SK-N-SH (cell line): ENCODE results near the gene TSSK6. TPM values are rescaled to one million over a fixed set of nuclear protein-coding genes. Genes with fewer than 3 reads are reported as not detected.

Experiments
- CTCF ChIA-PET: fragments of 300-600, 350-600 bp; formaldehyde crosslinking; extraction: SDS; loops from one replicate; lab custom pipeline; 2021; lab: Yijun Ruan, JAX
- POLR2A ChIA-PET: fragments of 350-600 bp; sonication (Branson Sonifier 250); formaldehyde crosslinking; extraction: SDS; loops from one replicate; lab custom pipeline; 2020; ENCODE audit warnings: antibody characterized with exemption, inconsistent platforms; lab: Yijun Ruan, JAX
- DNase-seq: peaks from one replicate; pipeline ENCODE4 v3.0.0; 2012
- H2AFZ ChIP-seq: fragments of 200-600 bp; sonication (generic); 2 replicates; pipeline ENCODE4 v1.8.1; 2016; ENCODE audit warnings: antibody characterized with exemption, mild to moderate bottlenecking, low read depth
- H3F3A ChIP-seq: fragments of 200-600 bp; sonication (generic); replicated peaks from 2 replicates; pipeline ENCODE3; 2016; ENCODE audit warnings: antibody characterized with exemption, mild to moderate bottlenecking; ENCODE audit not compliant: insufficient read depth
- H3K27ac ChIP-seq, 2 experiments: fragments of 200-500 bp in 1 of 2; fragments of 200-600 bp in 1 of 2; sonication (Bioruptor generic) in 1 of 2; sonication (generic), shearing (Covaris generic) in 1 of 2; 2 replicates each; pipeline versions ENCODE4 v1.5.1 to v1.6.1; 2014 to 2016; ENCODE audit warnings: low read depth in 2 of 2, inconsistent platforms in 1 of 2, low read length in 1 of 2, mild to moderate bottlenecking in 1 of 2, mixed read lengths in 1 of 2
- H3K27me3 ChIP-seq: fragments of 200-600 bp; sonication (generic), shearing (Covaris generic); 2 replicates; pipeline ENCODE4 v1.6.1; 2016; ENCODE audit warnings: mixed run types; ENCODE audit not compliant: insufficient read depth
- H3K36me3 ChIP-seq, 2 experiments: fragments of 200-500 bp in 1 of 2; fragments of 200-600 bp in 1 of 2; sonication (Bioruptor generic) in 1 of 2; sonication (generic) in 1 of 2; replicated peaks in 1 of 2; 2 replicates each; pipeline versions ENCODE3 to v1.5.1; 2014 to 2016; ENCODE audit warnings: low read length in 1 of 2, mild to moderate bottlenecking in 1 of 2; ENCODE audit not compliant: insufficient read depth in 2 of 2, control insufficient read depth in 1 of 2
- H3K4me1 ChIP-seq, 2 experiments: fragments of 200-500 bp in 1 of 2; fragments of 200-600 bp in 1 of 2; sonication (Bioruptor generic) in 1 of 2; sonication (generic), shearing (Covaris generic) in 1 of 2; 2 replicates each; pipeline versions ENCODE4 v1.5.1 to v1.6.1; 2014 to 2016; ENCODE audit warnings: low read depth in 1 of 2, low read length in 1 of 2, mixed run types in 1 of 2; ENCODE audit not compliant: insufficient read depth in 2 of 2, control insufficient read depth in 1 of 2
- H3K4me2 ChIP-seq: fragments of 200-600 bp; sonication (generic), shearing (Covaris generic); 2 replicates; pipeline ENCODE4 v1.6.1; 2017; ENCODE audit warnings: mixed run types
- H3K4me3 ChIP-seq, 2 experiments: fragments of 200-500 bp in 1 of 2; fragments of 200-600 bp in 1 of 2; sonication (Bioruptor generic) in 1 of 2; sonication (generic), shearing (Covaris generic) in 1 of 2; 2 replicates each; pipeline versions ENCODE4 v1.5.1 to v1.8.1; 2014 to 2016; ENCODE audit warnings: low read depth in 2 of 2, inconsistent platforms in 1 of 2, low read length in 1 of 2, mild to moderate bottlenecking in 1 of 2, mixed read lengths in 1 of 2, moderate library complexity in 1 of 2
- H3K79me2 ChIP-seq: fragments of 200-600 bp; sonication (generic); 2 replicates; pipeline ENCODE4 v1.8.1; 2017; ENCODE audit warnings: mild to moderate bottlenecking; ENCODE audit not compliant: insufficient read depth
- H3K9ac ChIP-seq: fragments of 200-600 bp; sonication (generic); 2 replicates; pipeline ENCODE4 v1.6.1; 2017; ENCODE audit warnings: mixed run types
- H3K9me2 ChIP-seq: fragments of 200-600 bp; sonication (generic); 2 replicates; pipeline ENCODE4 v1.6.1; 2017; ENCODE audit warnings: mixed run types
- H3K9me3 ChIP-seq: fragments of 200-600 bp; sonication (generic); 2 replicates; pipeline ENCODE4 v1.6.1; 2017; ENCODE audit warnings: mixed run types, mild to moderate bottlenecking, moderate library complexity
- H4K20me1 ChIP-seq: fragments of 200-600 bp; sonication (generic); 2 replicates; pipeline ENCODE4 v1.6.1; 2017; ENCODE audit warnings: mild to moderate bottlenecking, mixed run types; ENCODE audit not compliant: insufficient read depth
- CHD2 ChIP-seq: fragments of 150-350 bp; IDR thresholded peaks from 2 replicates; pipeline ENCODE4 v1.6.1; 2018; ENCODE audit warnings: low read length; ENCODE audit not compliant: partially characterized antibody
- ELF1 ChIP-seq: IDR thresholded peaks from 2 replicates; pipeline ENCODE4 v1.4.0; 2012
- EP300 ChIP-seq, 2 experiments: IDR thresholded peaks; 2 replicates each; pipeline versions ENCODE4 v1.4.0 to v1.6.1; 2012; ENCODE audit warnings: borderline replicate concordance in 1 of 2, low read depth in 1 of 2, low read length in 1 of 2
- FOSL2 ChIP-seq: IDR thresholded peaks from 2 replicates; pipeline ENCODE4 v1.4.0; 2012; ENCODE audit warnings: low read depth, mild to moderate bottlenecking, moderate library complexity, borderline replicate concordance
- FOXJ3 ChIP-seq: sonication (generic); formaldehyde crosslinking; IDR thresholded peaks from 2 replicates; pipeline ENCODE4 v1.5.1; 2020; ENCODE audit warnings: mild to moderate bottlenecking, missing genetic modification reagents
- FOXM1 ChIP-seq: IDR thresholded peaks from 2 replicates; pipeline ENCODE4 v1.4.0; 2012; ENCODE audit warnings: low read depth, mild to moderate bottlenecking
- GABPA ChIP-seq: IDR thresholded peaks from 2 replicates; pipeline ENCODE4 v1.4.0; 2012; ENCODE audit warnings: low read depth, mild to moderate bottlenecking
- GATA2 ChIP-seq: sonication (generic); formaldehyde crosslinking; IDR thresholded peaks from 2 replicates; pipeline ENCODE4 v1.5.0; 2020; ENCODE audit warnings: mild to moderate bottlenecking, missing genetic modification reagents
- IRF3 ChIP-seq: fragments of 150-350 bp; IDR thresholded peaks from 2 replicates; pipeline ENCODE4 v1.6.1; 2016; ENCODE audit warnings: mild to moderate bottlenecking, low read depth, low read length
- JUND ChIP-seq: IDR thresholded peaks from 2 replicates; pipeline ENCODE4 v1.4.0; 2012
- MAX ChIP-seq: IDR thresholded peaks from 2 replicates; pipeline ENCODE4 v1.4.0; 2012; ENCODE audit warnings: low read depth
- MEF2A ChIP-seq: IDR thresholded peaks from 2 replicates; pipeline ENCODE4 v1.4.0; 2012; ENCODE audit warnings: low read depth, borderline replicate concordance
- MXI1 ChIP-seq: IDR thresholded peaks from 2 replicates; pipeline ENCODE4 v1.6.1; 2012; ENCODE audit warnings: mild to moderate bottlenecking, low read depth, low read length, improper control_type of control experiment
- NFIC ChIP-seq: IDR thresholded peaks from 2 replicates; pipeline ENCODE4 v1.4.0; 2012; ENCODE audit warnings: borderline replicate concordance
- POLR2AphosphoS5 ChIP-seq: IDR thresholded peaks from 2 replicates; pipeline ENCODE4 v1.6.1; 2012; ENCODE audit warnings: low read depth, low read length
- SIN3A ChIP-seq: IDR thresholded peaks from 2 replicates; pipeline ENCODE4 v1.6.1; 2012; ENCODE audit warnings: low read depth, mild to moderate bottlenecking, low read length, moderate library complexity, borderline replicate concordance
- SMC3 ChIP-seq: IDR thresholded peaks from 2 replicates; pipeline ENCODE4 v1.6.1; 2012; ENCODE audit warnings: low read depth, low read length, improper control_type of control experiment
- TCF12 ChIP-seq: IDR thresholded peaks from 2 replicates; pipeline ENCODE4 v1.4.0; 2012
- TEAD4 ChIP-seq: IDR thresholded peaks from 2 replicates; pipeline ENCODE4 v1.4.0; 2012; ENCODE audit warnings: mild to moderate bottlenecking, borderline replicate concordance; ENCODE audit not compliant: insufficient read depth
- WGBS: methylation state at CpG from one replicate; pipeline ENCODE4 v1.1.6; 2017; ENCODE audit warnings: low lambda C conversion rate; 5-methylcytosine and 5-hydroxymethylcytosine counted together
- polyA plus RNA-seq, 3 experiments: library from polyadenylated mRNA; depleted of rRNA; stranded (reverse); fragments of >200 nt; gene quantifications; 2 replicates each; pipeline ENCODE4 v1.2.3, GENCODE V29; 2012

TSSK6 gene
- 2.3 and 3.1 TPM in 2 replicates for polyA plus RNA-seq (2012; rRNA removed)
- 0.98 and 1.6 TPM in 2 replicates for polyA plus RNA-seq (2012; cell fraction: cytosol; rRNA removed)
- 3.3 and 4.1 TPM in 2 replicates for polyA plus RNA-seq (2012; cell fraction: nucleus; rRNA removed)

- peak within 1 kb of the TSS; percentile 65 to 95 for H3K4me3 ChIP-seq
- H4K20me1 ChIP-seq, result peaks cover 6% of the 10 kb centered on the region; the same call in 1 of the 2 replicates
- no peaks in the 10 kb centered on the region for H3K27me3 ChIP-seq
- TF ChIP-seq GATA2 (CRISPR knock-in tag) (no peak), SIN3A (no peak), EP300 (IDR thresholded peaks at IDR 0.05; ENCODE audit: borderline replicate concordance in 1 of 2, low read depth in 1 of 2, low read length in 1 of 2) (no peak)
- POLR2A ChIA-PET, result interaction anchor here (1.2 to 2.1 kb wide), 6 partner anchors 8 to 154 kb away, joined by 3 to 15 read pairs (median 4); partner anchors contain the start of gene YJEFN3
- peaks cover 0 to 11% of the 10 kb centered on the region in 2 experiments; a peak in 1 of 4 replicates for H3K4me1 ChIP-seq
- peaks cover 40% of the 10 kb centered on the region for H3K79me2 ChIP-seq
- CTCF ChIA-PET, result interaction anchor here (0.7 to 3.1 kb wide), 6 partner anchors 17 to 148 kb away, joined by 3 to 38 read pairs (median 4); partner anchors contain the start of gene GMIP
- H3K9me2 ChIP-seq, result no peaks in the 10 kb centered on the region
- H2AFZ ChIP-seq, result peak within 1 kb of the TSS; percentile 79
- H3K9me3 ChIP-seq, result no peaks in the 10 kb centered on the region
- H3F3A ChIP-seq, result peaks cover 3% of the 10 kb centered on the region
- peak within 1 kb of the TSS; percentile 88 for H3K4me2 ChIP-seq
- H3K27ac ChIP-seq, result peak within 1 kb of the TSS; percentile 50 to 80
- peaks cover 9% of the 10 kb centered on the region in 2 experiments for H3K36me3 ChIP-seq
- peak within 1 kb of the TSS; percentile 84 for H3K9ac ChIP-seq
- no peak for DNase-seq
- WGBS, result 97% methylated on average over 22 of the region's 74 CpGs
These were observed at the start of gene TSSK6 for GRCh38 chr19:19514881-19515641. Gene TSSK6, minus strand, starts transcription at chr19:19515548. Its CDS starts 121 bp downstream, at chr19:19515427.

GRCh38 chr19:19563348-19563848, 48.0 kb upstream of the TSSK6 start:
- WGBS, result 90% methylated on average over 7 of the region's 17 CpGs
- H3K27ac ChIP-seq, result no peak overlapping the region

More at GRCh38 chr19:19563348-19563848, 48.0 kb upstream of the TSSK6 start:
- H3K4me2 ChIP-seq, result no peak overlapping the region
- POLR2A ChIA-PET, result no interaction called here
- H3K4me1 ChIP-seq, result no peaks in the 10 kb centered on the region; a peak in 1 of 4 replicates
- no peak for DNase-seq
- no peaks in the 10 kb centered on the region for H4K20me1 ChIP-seq
- H3K27me3 ChIP-seq, result no peaks in the 10 kb centered on the region
- H3K9ac ChIP-seq, result no peak overlapping the region
- CTCF ChIA-PET, result interaction anchor here (0.9 kb wide), 1 partner anchor 9 kb away, joined by 3 read pairs; no protein-coding TSS in a partner anchor
- no peaks in the 10 kb centered on the region for H3K36me3 ChIP-seq
- no peak overlapping the region for H2AFZ ChIP-seq
- no peaks in the 10 kb centered on the region for H3F3A ChIP-seq
- H3K4me3 ChIP-seq, result no peak overlapping the region
- no peaks in the 10 kb centered on the region for H3K79me2 ChIP-seq
- H3K9me3 ChIP-seq, result no peaks in the 10 kb centered on the region
- no peak for TF ChIP-seq EP300 (IDR thresholded peaks at IDR 0.05; ENCODE audit: borderline replicate concordance in 1 of 2, low read depth in 1 of 2, low read length in 1 of 2)
- TF ChIP-seq MXI1, result no peak
- no peak for TF ChIP-seq NFIC
- TF ChIP-seq FOSL2, result no peak
- no peak for TF ChIP-seq GABPA
- no peak for TF ChIP-seq CHD2
- no peak for TF ChIP-seq IRF3
- TF ChIP-seq TEAD4, result no peak
- TF ChIP-seq SMC3, result no peak
- no peak for TF ChIP-seq JUND
- TF ChIP-seq FOXM1, result no peak
- TF ChIP-seq POLR2AphosphoS5, result no peak
- TF ChIP-seq MAX, result no peak
- no peak for TF ChIP-seq FOXJ3 (CRISPR knock-in tag)
- TF ChIP-seq ELF1, result no peak
- TF ChIP-seq MEF2A, result no peak
- no peak for TF ChIP-seq TCF12
- H3K9me2 ChIP-seq, result no peaks in the 10 kb centered on the region
